Measurements from ENCODE around the gene FAM131C.

DNA sequence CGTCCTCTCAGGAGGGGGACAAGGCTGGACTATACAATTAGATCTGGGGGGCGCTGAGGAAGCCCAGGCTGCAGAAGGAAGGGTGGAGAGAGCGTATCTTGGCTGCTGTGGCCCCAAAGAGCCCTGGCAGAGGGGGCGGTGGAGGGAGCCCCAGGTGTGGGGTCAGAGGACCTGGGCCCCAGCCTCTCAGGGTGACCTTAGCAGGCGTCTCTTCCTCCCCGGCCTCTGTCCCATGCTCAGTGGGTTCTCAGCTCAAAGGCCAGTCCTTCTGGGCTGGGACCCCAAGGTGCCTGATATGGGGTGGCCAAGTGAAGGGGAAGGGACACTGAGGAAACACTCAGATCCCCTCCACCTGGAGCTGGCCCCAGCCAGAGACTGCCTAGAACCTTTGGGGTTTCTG, 1.8 kb downstream of the FAM131C start:
- TF ChIP-seq, protein P1, sequence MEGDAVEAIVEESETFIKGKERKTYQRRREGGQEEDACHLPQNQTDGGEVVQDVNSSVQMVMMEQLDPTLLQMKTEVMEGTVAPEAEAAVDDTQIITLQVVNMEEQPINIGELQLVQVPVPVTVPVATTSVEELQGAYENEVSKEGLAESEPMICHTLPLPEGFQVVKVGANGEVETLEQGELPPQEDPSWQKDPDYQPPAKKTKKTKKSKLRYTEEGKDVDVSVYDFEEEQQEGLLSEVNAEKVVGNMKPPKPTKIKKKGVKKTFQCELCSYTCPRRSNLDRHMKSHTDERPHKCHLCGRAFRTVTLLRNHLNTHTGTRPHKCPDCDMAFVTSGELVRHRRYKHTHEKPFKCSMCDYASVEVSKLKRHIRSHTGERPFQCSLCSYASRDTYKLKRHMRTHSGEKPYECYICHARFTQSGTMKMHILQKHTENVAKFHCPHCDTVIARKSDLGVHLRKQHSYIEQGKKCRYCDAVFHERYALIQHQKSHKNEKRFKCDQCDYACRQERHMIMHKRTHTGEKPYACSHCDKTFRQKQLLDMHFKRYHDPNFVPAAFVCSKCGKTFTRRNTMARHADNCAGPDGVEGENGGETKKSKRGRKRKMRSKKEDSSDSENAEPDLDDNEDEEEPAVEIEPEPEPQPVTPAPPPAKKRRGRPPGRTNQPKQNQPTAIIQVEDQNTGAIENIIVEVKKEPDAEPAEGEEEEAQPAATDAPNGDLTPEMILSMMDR (IDR thresholded peaks at IDR 0.05; ENCODE audit: low read depth, low read length): no peak
- TF ChIP-seq POLR2A (IDR thresholded peaks at IDR 0.05; ENCODE audit: extremely low read depth, insufficient read length): no peak

Data from NB4 (cell line).